ENCODE measurements around the gene GJD3. TPM values are rescaled to one million over a fixed set of nuclear protein-coding genes. Genes with fewer than 3 reads are reported as not detected.

Gene GJD3
- total RNA-seq, 4 donors from 2014 or later: 0.83 to 3.8 TPM; not detected in 2

DNA sequence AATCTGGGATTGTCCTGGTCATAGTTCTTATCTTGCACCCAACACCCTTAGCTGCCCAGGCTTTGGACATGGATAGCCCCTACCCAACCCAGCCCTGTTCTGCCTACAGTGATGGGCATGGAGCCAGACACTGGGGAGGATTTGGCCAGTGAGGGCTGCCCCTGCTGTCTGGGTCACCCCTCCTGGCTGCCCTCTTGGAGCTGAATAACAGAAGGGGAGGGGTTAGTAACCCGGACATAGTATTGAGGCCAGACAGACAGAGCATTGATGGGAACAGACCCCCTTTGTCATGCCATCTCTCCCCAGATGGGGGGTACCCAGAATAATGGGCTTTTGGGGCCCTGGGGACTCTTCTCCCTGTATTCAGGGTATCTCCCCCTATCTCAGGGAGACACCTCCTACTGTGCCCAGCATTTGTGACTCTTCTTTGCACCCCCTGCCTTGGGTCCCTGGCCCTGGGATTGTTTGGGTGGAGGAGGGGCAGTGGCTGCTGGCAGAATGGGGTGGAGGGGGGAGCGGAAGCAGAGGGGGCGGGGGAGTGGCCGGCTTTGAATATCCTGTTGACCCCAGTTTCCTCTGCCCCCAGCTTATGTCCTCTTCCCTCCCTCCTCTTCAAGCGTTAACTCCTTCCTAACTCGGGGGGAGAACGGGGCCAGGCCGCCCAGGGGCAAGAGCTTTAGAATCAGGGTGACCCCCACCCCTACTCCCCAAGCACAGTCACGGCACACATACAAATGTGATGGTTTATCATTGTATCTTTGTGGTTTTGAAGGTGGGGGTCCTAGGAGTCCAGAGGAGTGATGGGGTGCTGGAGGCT, 17.0 kb downstream of the GJD3 start:
- Histone ChIP-seq H3K4me3 (no peak overlapping the region), H3K27ac (peak overlapping the region; percentile 89 to 95), H3K36me3 (no peaks in the 10 kb centered on the region), H3K9me3 (no peaks in the 10 kb centered on the region), H3K27me3 (no peaks in the 10 kb centered on the region), H3K4me1 (peaks cover 42 to 63% of the 10 kb centered on the region in 2 donors)
- intact Hi-C loops (cut with DNase I; ENCODE audit: low total_unique reads): no loop called here
- peak in 1 of 2 donors; percentile 52 for DNase-seq
- TF ChIP-seq CTCF (IDR thresholded peaks at IDR 0.05) (no peak), POLR2A (IDR thresholded peaks at IDR 0.05) (no peak)

DNA sequence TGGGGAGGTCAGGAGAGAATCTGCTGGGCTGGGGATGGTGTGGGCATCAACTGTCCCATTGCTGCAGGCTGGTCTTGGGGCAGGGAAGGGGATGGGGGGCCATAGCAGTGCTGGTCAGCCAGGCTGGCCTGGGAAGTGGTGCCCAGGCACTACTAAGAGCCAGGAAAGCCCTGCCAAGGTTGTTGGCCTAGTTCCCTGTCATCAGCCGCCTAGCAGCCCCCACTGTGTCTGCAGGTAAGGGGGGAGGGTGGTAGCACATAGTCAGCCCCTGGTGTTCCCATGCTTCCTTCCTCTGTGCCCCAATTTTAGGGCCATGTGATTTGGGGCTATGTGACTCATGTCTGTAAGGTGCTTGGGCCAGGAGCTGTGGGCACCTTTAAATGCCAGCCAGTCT, 17.8 kb downstream of the GJD3 start:
- Histone ChIP-seq H3K36me3 (no peaks in the 10 kb centered on the region), H3K4me3 (no peak overlapping the region), H3K27me3 (no peaks in the 10 kb centered on the region), H3K27ac (peak overlapping the region; percentile 89 to 95), H3K4me1 (peaks cover 42 to 63% of the 10 kb centered on the region in 2 donors), H3K9me3 (no peaks in the 10 kb centered on the region)
- peak in 1 of 2 donors; percentile 29 for DNase-seq
- intact Hi-C loops (cut with DNase I; ENCODE audit: low total_unique reads): no loop called here
- TF ChIP-seq POLR2A (IDR thresholded peaks at IDR 0.05) (no peak), CTCF (IDR thresholded peaks at IDR 0.05) (no peak)

- H3K36me3 ChIP-seq: no peaks in the 10 kb centered on the region
- H3K27me3 ChIP-seq: no peaks in the 10 kb centered on the region
- intact Hi-C loops (cut with DNase I; ENCODE audit: low total_unique reads): no loop called here
- DNase-seq: peak in 1 of 2 donors; percentile 23
- TF ChIP-seq CTCF (IDR thresholded peaks at IDR 0.05) (no peak), POLR2A (IDR thresholded peaks at IDR 0.05) (no peak)
- peak overlapping the region; percentile 59 to 93 for H3K4me3 ChIP-seq
- H3K27ac ChIP-seq: peak overlapping the region; percentile 89 to 95
- no peaks in the 10 kb centered on the region for H3K9me3 ChIP-seq
- H3K4me1 ChIP-seq: peaks cover 42 to 63% of the 10 kb centered on the region in 2 donors
These were observed 18.4 kb downstream of the GJD3 start for GRCh38 chr17:40345994-40346764.

GRCh38 chr17:40345161-40345993, 19.2 kb downstream of the GJD3 start:
- DNase-seq: peak; percentile 61 to 74
- H3K4me3 ChIP-seq: peak overlapping the region; percentile 59 to 93
- H3K4me1 ChIP-seq: peaks cover 40 to 64% of the 10 kb centered on the region in 2 donors
- TF ChIP-seq CTCF (IDR thresholded peaks at IDR 0.05) (peak in 1 of 4 experiments; percentile 2), POLR2A (IDR thresholded peaks at IDR 0.05) (peak in 1 of 2 donors; percentile 39)
- peak overlapping the region; percentile 89 to 95 for H3K27ac ChIP-seq
- no peaks in the 10 kb centered on the region for H3K9me3 ChIP-seq
- intact Hi-C loops (cut with DNase I; ENCODE audit: low total_unique reads): no loop called here
- H3K27me3 ChIP-seq: no peaks in the 10 kb centered on the region
- H3K36me3 ChIP-seq: no peaks in the 10 kb centered on the region

All from uterus (tissue), 4 donors.